Urothelium cell line (cell line): Measurements from ENCODE around the gene GRK1.

Experiments
- DNase-seq: peaks from one replicate; pipeline ENCODE4 v3.0.0; 2011; ENCODE audit warnings: low spot score, mixed read lengths
- FAIRE-seq: peaks from 2 replicates; lab custom pipeline; 2011; peaks lifted over from hg19 to GRCh38; lab: Jason Lieb, UNC

The GRK1 gene

GRCh38 chr13:113754691-113755090 lies 87.7 kb downstream of the GRK1 start:
- FAIRE-seq (no peak), DNase-seq (no peak)

- no peak for DNase-seq
- peak; percentile 99 for FAIRE-seq
Observed at GRCh38 chr13:113756441-113757097, 89.5 kb downstream of the GRK1 start.

- peak; percentile 99 for DNase-seq
- FAIRE-seq, result peak; percentile 79
Observed at GRCh38 chr13:113758651-113759524, 91.9 kb downstream of the GRK1 start, which contains the start of gene TMEM255B. TSS of gene TMEM255B (plus strand) at chr13:113759226. CDS start at chr13:113759270, 44 bp downstream.

GRCh38 chr13:113759525-113760137 lies 92.6 kb downstream of the GRK1 start:
- DNase-seq, result peak; percentile 60
- FAIRE-seq, result no peak

- DNase-seq (no peak), FAIRE-seq (no peak)
Observed at GRCh38 chr13:113761136-113761535, 94.1 kb downstream of the GRK1 start.

- FAIRE-seq (no peak), DNase-seq (no peak)
Observed at GRCh38 chr13:113762075-113762474, 95.1 kb downstream of the GRK1 start.

- FAIRE-seq (no peak), DNase-seq (no peak)
Observed at GRCh38 chr13:113762538-113762937, 95.5 kb downstream of the GRK1 start.

GRCh38 chr13:113763254-113763653 lies 96.2 kb downstream of the GRK1 start:
- FAIRE-seq, result no peak
- DNase-seq, result no peak

GRCh38 chr13:113763961-113764792 lies 97.2 kb downstream of the GRK1 start:
- FAIRE-seq, result no peak

GRCh38 chr13:113764793-113765563 lies 98.0 kb downstream of the GRK1 start:
- FAIRE-seq (peak; percentile 20), DNase-seq (no peak)

More at GRCh38 chr13:113763961-113764792, 97.2 kb downstream of the GRK1 start:
- DNase-seq, result no peak

GRCh38 chr13:113765564-113765910 lies 98.5 kb downstream of the GRK1 start:
- DNase-seq, result no peak
- no peak for FAIRE-seq

GRCh38 chr13:113766035-113766800 lies 99.2 kb downstream of the GRK1 start:
- FAIRE-seq, result peak; percentile 23

GRCh38 chr13:113767366-113767765 lies 100.3 kb downstream of the GRK1 start:
- no peak for FAIRE-seq

More at GRCh38 chr13:113766035-113766800, 99.2 kb downstream of the GRK1 start:
- no peak for DNase-seq

GRCh38 chr13:113768018-113768905 lies 101.2 kb downstream of the GRK1 start:
- DNase-seq (no peak), FAIRE-seq (no peak)

More at GRCh38 chr13:113767366-113767765, 100.3 kb downstream of the GRK1 start:
- DNase-seq, result no peak

GRCh38 chr13:113769106-113769505 lies 102.1 kb downstream of the GRK1 start:
- FAIRE-seq (no peak), DNase-seq (no peak)

GRCh38 chr13:113769881-113770280 lies 102.9 kb downstream of the GRK1 start:
- no peak for FAIRE-seq
- DNase-seq, result no peak

GRCh38 chr13:113770441-113770840 lies 103.4 kb downstream of the GRK1 start:
- no peak for DNase-seq
- no peak for FAIRE-seq

GRCh38 chr13:113770937-113771336 lies 103.9 kb downstream of the GRK1 start:
- DNase-seq, result no peak
- peak; percentile 50 for FAIRE-seq
